Caco-2 (cell line): Measurements from ENCODE around the gene SEPTIN10. TPM values are rescaled to one million over a fixed set of nuclear protein-coding genes. Genes with fewer than 3 reads are reported as not detected.

Source experiments
- BruUV-seq: library from RNA; stranded (reverse); fragments of 400-500 nt; replicated peaks from 2 replicates; lab custom pipeline; 2021; lab: Mats Ljungman, UMichigan
- CTCF ChIA-PET: fragments of 300-600 bp; sonication (Branson Sonifier 250); formaldehyde crosslinking; loops from one replicate; lab custom pipeline; 2022; ENCODE audit warnings: antibody characterized with exemption; lab: Charles Lee
- POLR2A ChIA-PET: fragments of 300-600 bp; sonication (Branson Sonifier 250); formaldehyde crosslinking; loops from one replicate; lab custom pipeline; 2022; ENCODE audit warnings: antibody characterized with exemption; lab: Charles Lee
- DNase-seq, 2 experiments: peaks; one replicate each; pipeline versions ENCODE4 v3.0.0 to v3.0.0-alpha.2; 2020 to 2022
- H3K27me3 ChIP-seq: replicated peaks from 2 replicates; pipeline ENCODE4 v1.6.0; 2011; ENCODE audit warnings: low read length; ENCODE audit not compliant: control insufficient read depth, insufficient read depth
- H3K36me3 ChIP-seq: 2 replicates; pipeline ENCODE4 v1.5.1; 2011; ENCODE audit warnings: low read length; ENCODE audit not compliant: control insufficient read depth, insufficient read depth
- H3K4me1 ChIP-seq: fragments of 250-450 bp; sonication (Bioruptor Pico); 2 replicates; pipeline ENCODE4 v1.5.1; 2020; ENCODE audit warnings: mild to moderate bottlenecking
- H3K4me3 ChIP-seq: 2 replicates; pipeline ENCODE4 v1.5.1; 2011; ENCODE audit warnings: low read depth, mild to moderate bottlenecking, control low read depth, low read length
- H3K9me3 ChIP-seq: fragments of 250-450 bp; sonication (Bioruptor Pico); 2 replicates; pipeline ENCODE4 v1.5.1; 2020; ENCODE audit warnings: mild to moderate bottlenecking, moderate library complexity
- H3K27ac Mint-ChIP-seq: one replicate; pipeline ENCODE4 v1.8.0; 2022; ENCODE audit warnings: mixed read lengths; ENCODE audit not compliant: unreplicated experiment
- H3K27me3 Mint-ChIP-seq: one replicate; pipeline ENCODE4 v1.8.0; 2022; ENCODE audit warnings: mixed read lengths; ENCODE audit not compliant: insufficient read depth, unreplicated experiment
- H3K36me3 Mint-ChIP-seq: one replicate; pipeline ENCODE4 v1.8.0; 2022; ENCODE audit warnings: mild to moderate bottlenecking, mixed read lengths; ENCODE audit not compliant: insufficient read depth, unreplicated experiment
- H3K4me1 Mint-ChIP-seq: one replicate; pipeline ENCODE4 v1.8.0; 2022; ENCODE audit warnings: low read depth, mixed read lengths; ENCODE audit not compliant: unreplicated experiment
- H3K4me3 Mint-ChIP-seq: one replicate; pipeline ENCODE4 v1.8.0; 2022; ENCODE audit warnings: mild to moderate bottlenecking, moderate library complexity, mixed read lengths; ENCODE audit not compliant: unreplicated experiment
- H3K9me3 Mint-ChIP-seq: one replicate; pipeline ENCODE4 v1.8.0; 2022; ENCODE audit warnings: mixed read lengths; ENCODE audit not compliant: unreplicated experiment
- CTCF ChIP-seq, 2 experiments: fragments of 200-600 bp in 1 of 2; IDR thresholded peaks; 1 replicate in 1 of 2; 2 replicates in 1 of 2; pipeline versions ENCODE4 v1.5.1 to v1.8.0; 2011 to 2022; ENCODE audit warnings: antibody characterized with exemption in 1 of 2, control low read depth in 1 of 2, inconsistent platforms in 1 of 2, low read depth in 1 of 2, low read length in 1 of 2, mild to moderate bottlenecking in 1 of 2, moderate library complexity in 1 of 2; ENCODE audit not compliant: insufficient read depth in 1 of 2, severe bottlenecking in 1 of 2, unreplicated experiment in 1 of 2
- intact Hi-C: fragments of 100-400 bp; cut with micrococcal nuclease; formaldehyde crosslinking; loops from one replicate; pipeline ENCODE4 v1.10.0; 2022; ENCODE audit not compliant: unreplicated experiment
- total RNA-seq: library from RNA; stranded (reverse); gene quantifications from 2 replicates; pipeline ENCODE4 v1.2.3, GENCODE V29; 2022

The SEPTIN10 gene
- total RNA-seq, 1 experiment from 2014 or later = 83.7 TPM

DNA sequence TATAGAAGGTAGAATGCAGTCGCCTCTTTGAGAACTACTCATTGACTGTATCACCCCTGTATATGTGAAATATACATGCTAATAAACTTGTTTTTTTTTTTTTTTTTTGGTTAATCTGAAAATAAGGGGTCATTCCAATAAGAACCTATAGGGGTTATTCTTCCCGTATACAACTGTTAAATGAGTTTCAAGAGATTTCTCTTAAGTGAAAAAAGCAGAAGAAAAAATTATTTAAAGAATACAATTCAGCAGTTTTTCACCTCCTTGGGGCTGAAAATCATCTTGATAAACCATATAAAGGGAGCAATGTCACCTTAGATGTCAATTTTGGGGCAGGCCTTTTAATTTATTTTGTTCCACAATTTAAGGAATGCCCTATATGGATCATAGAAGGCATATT lies 66.5 kb downstream of the SEPTIN10 start:
- peaks cover 4% of the 10 kb centered on the region for H3K4me1 Mint-ChIP-seq
- H3K27ac Mint-ChIP-seq = no peak overlapping the region
- TF ChIP-seq CTCF (IDR thresholded peaks at IDR 0.05; ENCODE audit: insufficient read depth in 1 of 2, low read depth in 1 of 2, low read length in 1 of 2, severe bottlenecking in 1 of 2, unreplicated experiment in 1 of 2) = no peak
- H3K36me3 Mint-ChIP-seq = peaks cover 6% of the 10 kb centered on the region
- no peak for DNase-seq
- H3K36me3 ChIP-seq = no peaks in the 10 kb centered on the region; the same call in 1 of the 2 replicates
- H3K9me3 ChIP-seq = no peaks in the 10 kb centered on the region
- no peaks in the 10 kb centered on the region for H3K27me3 Mint-ChIP-seq
- CTCF ChIA-PET = interaction anchor here (0.5 to 2.7 kb wide), 7 partner anchors 29 to 188 kb away, joined by 3 to 48 read pairs (median 10); partner anchors contain the start of genes SEPTIN10 and SOWAHC
- H3K27me3 ChIP-seq = no peaks in the 10 kb centered on the region
- no peak overlapping the region for H3K4me3 Mint-ChIP-seq
- BruUV-seq = no TSS peak
- intact Hi-C loops = no loop called here
- POLR2A ChIA-PET = interaction anchor here (0.7 kb wide), 1 partner anchor 95 kb away, joined by 8 read pairs; no protein-coding TSS in a partner anchor
- no peaks in the 10 kb centered on the region for H3K9me3 Mint-ChIP-seq
- peaks cover 8% of the 10 kb centered on the region; the same call in 1 of the 2 replicates for H3K4me1 ChIP-seq
- H3K4me3 ChIP-seq = no peak overlapping the region

- TF ChIP-seq CTCF (IDR thresholded peaks at IDR 0.05; ENCODE audit: insufficient read depth in 1 of 2, low read depth in 1 of 2, low read length in 1 of 2, severe bottlenecking in 1 of 2, unreplicated experiment in 1 of 2) = peak; percentile 94 to 97
- no peak overlapping the region for H3K27ac Mint-ChIP-seq
- intact Hi-C loops = loop anchor here (1.0 kb wide), 5 partner anchors 30 to 190 kb away; no protein-coding TSS in a partner anchor
These were observed 67.7 kb downstream of the SEPTIN10 start for GRCh38 chr2:109545828-109546713.

DNA sequence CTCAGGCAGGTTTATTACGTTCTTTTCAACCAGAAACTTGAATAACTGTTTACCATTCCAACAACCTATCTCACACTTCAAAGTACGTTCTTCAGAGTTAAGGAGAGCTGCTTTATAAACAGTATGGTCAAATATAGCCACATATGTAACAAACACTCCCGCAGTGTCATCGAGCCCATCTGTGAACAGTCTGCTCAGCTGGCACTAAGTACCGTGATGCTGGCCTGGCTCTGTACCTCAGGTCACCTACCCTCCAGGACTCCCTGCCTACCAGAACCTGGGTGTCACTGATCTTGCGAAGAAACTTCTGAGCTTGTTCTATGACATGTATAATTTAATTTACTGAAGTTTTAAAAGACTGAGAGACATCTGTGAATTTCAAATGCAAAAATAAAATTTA lies 71.4 kb downstream of the SEPTIN10 start:
- Mint-ChIP-seq H3K36me3 (no peaks in the 10 kb centered on the region), H3K27me3 (no peaks in the 10 kb centered on the region), H3K9me3 (no peaks in the 10 kb centered on the region), H3K4me3 (no peak overlapping the region), H3K27ac (no peak overlapping the region), H3K4me1 (peaks cover 4% of the 10 kb centered on the region)
- intact Hi-C loops = no loop called here
- BruUV-seq = no TSS peak
- Histone ChIP-seq H3K9me3 (no peaks in the 10 kb centered on the region), H3K36me3 (no peaks in the 10 kb centered on the region; the same call in 1 of the 2 replicates), H3K4me1 (peaks cover 13% of the 10 kb centered on the region), H3K4me3 (no peak overlapping the region), H3K27me3 (no peaks in the 10 kb centered on the region)
- DNase-seq = no peak
- no peak for TF ChIP-seq CTCF (IDR thresholded peaks at IDR 0.05; ENCODE audit: insufficient read depth in 1 of 2, low read depth in 1 of 2, low read length in 1 of 2, severe bottlenecking in 1 of 2, unreplicated experiment in 1 of 2)
- ChIA-PET CTCF (no interaction called here), POLR2A (no interaction called here)

More at GRCh38 chr2:109545828-109546713, 67.7 kb downstream of the SEPTIN10 start:
- no peaks in the 10 kb centered on the region for H3K27me3 Mint-ChIP-seq
- Histone ChIP-seq H3K36me3 (no peaks in the 10 kb centered on the region; the same call in 1 of the 2 replicates), H3K27me3 (no peaks in the 10 kb centered on the region), H3K4me1 (peaks cover 8% of the 10 kb centered on the region; the same call in 1 of the 2 replicates), H3K9me3 (no peaks in the 10 kb centered on the region), H3K4me3 (no peak overlapping the region)
- peaks cover 4% of the 10 kb centered on the region for H3K4me1 Mint-ChIP-seq
- no peaks in the 10 kb centered on the region for H3K9me3 Mint-ChIP-seq
- BruUV-seq = no TSS peak
- POLR2A ChIA-PET = interaction anchor here (0.7 to 1.1 kb wide), 2 partner anchors 68 to 109 kb away, joined by 4 to 8 read pairs; partner anchors contain the start of genes SEPTIN10 and SOWAHC
- no peak overlapping the region for H3K4me3 Mint-ChIP-seq
- CTCF ChIA-PET = interaction anchor here (0.6 to 2.7 kb wide), 18 partner anchors 9 to 190 kb away, joined by 3 to 48 read pairs (median 4); partner anchors contain the start of genes SEPTIN10 and SOWAHC
- peak; percentile 60 to 81 for DNase-seq
- peaks cover under 1% of the 10 kb centered on the region for H3K36me3 Mint-ChIP-seq
